K562 (cell line): ENCODE results near the gene ASB11. TPM values are rescaled to one million over a fixed set of nuclear protein-coding genes. Genes with fewer than 3 reads are reported as not detected.

ENCODE experiments used
- ATAC-seq: fragments of 200-7000 bp; cut with Tn5 transposase; 3 replicates; pipeline ENCODE4 v1.9.1; 2020; ENCODE audit warnings: moderate library complexity
- BruUV-seq: library from RNA; stranded (reverse); fragments of 400-500 nt; replicated peaks from 2 replicates; lab custom pipeline; 2021; lab: Mats Ljungman, UMichigan
- CTCF ChIA-PET: fragments of 300-600 bp; formaldehyde crosslinking; extraction: SDS; loops from one replicate; lab custom pipeline; 2021; ENCODE audit warnings: low intra/inter-chr PET ratio; lab: Yijun Ruan, JAX
- POLR2A ChIA-PET: fragments of 300-600, 350-650 bp; sonication (Branson Sonifier 250); formaldehyde crosslinking; extraction: SDS; loops from one replicate; lab custom pipeline; 2021; ENCODE audit warnings: antibody characterized with exemption, inconsistent platforms; lab: Yijun Ruan, JAX
- DNase-seq, 4 experiments: peaks; one replicate each; pipeline versions ENCODE4 v3.0.0 to v3.0.0-alpha.2; 2011 to 2018; ENCODE audit warnings: low spot score in 3 of 4, mixed read lengths in 3 of 4; ENCODE audit errors: extremely low read depth in 1 of 4
- FAIRE-seq: peaks from 2 replicates; lab custom pipeline; 2011; peaks lifted over from hg19 to GRCh38; lab: Jason Lieb, UNC
- H2AFZ ChIP-seq: 2 replicates; pipeline ENCODE4 v1.6.0; 2011; ENCODE audit warnings: low read depth, low read length, control low read depth, inconsistent platforms
- H3K27ac ChIP-seq: fragments of 200-600 bp; 3 replicates; pipeline ENCODE4 v1.8.0; 2011; ENCODE audit warnings: low read depth, mild to moderate bottlenecking, control low read depth, inconsistent platforms, low read length, moderate library complexity, mixed read lengths; ENCODE audit errors: extremely low read depth
- H3K27me3 ChIP-seq, 2 experiments: fragments of 300-600 bp in 1 of 2; 2 replicates in 1 of 2; 3 replicates in 1 of 2; pipeline versions ENCODE4 v1.6.0 to v1.8.0; 2011; ENCODE audit warnings: inconsistent platforms in 2 of 2, low read length in 2 of 2, mild to moderate bottlenecking in 1 of 2, mixed read lengths in 1 of 2, moderate library complexity in 1 of 2; ENCODE audit not compliant: control insufficient read depth in 2 of 2, insufficient read depth in 2 of 2
- H3K36me3 ChIP-seq: fragments of 300-600 bp; 3 replicates; pipeline ENCODE4 v1.8.0; 2011; ENCODE audit warnings: mild to moderate bottlenecking, low read length, inconsistent platforms; ENCODE audit not compliant: control insufficient read depth, insufficient read depth
- H3K4me1 ChIP-seq, 2 experiments: fragments of 200-600 bp in 1 of 2; replicated peaks in 1 of 2; 2 replicates in 1 of 2; 3 replicates in 1 of 2; pipeline versions ENCODE4 v1.5.1 to v1.8.0; 2011; ENCODE audit warnings: inconsistent platforms in 2 of 2, low read length in 2 of 2, mild to moderate bottlenecking in 1 of 2, mixed read lengths in 1 of 2, moderate library complexity in 1 of 2; ENCODE audit not compliant: control insufficient read depth in 2 of 2, insufficient read depth in 2 of 2
- H3K4me2 ChIP-seq: 2 replicates; pipeline ENCODE4 v1.6.1; 2011; ENCODE audit warnings: low read length, control low read depth, inconsistent platforms, mixed read lengths; ENCODE audit not compliant: insufficient read depth
- H3K4me3 ChIP-seq: fragments of 200-600 bp; sonication (generic), shearing (Covaris generic); 2 replicates; pipeline ENCODE4 v1.5.1; 2016; ENCODE audit warnings: control low read depth, inconsistent platforms
- H3K79me2 ChIP-seq: fragments of 200-600 bp; 3 replicates; pipeline ENCODE4 v1.8.0; 2011; ENCODE audit warnings: low read length, inconsistent platforms; ENCODE audit not compliant: control insufficient read depth, insufficient read depth
- H3K9ac ChIP-seq, 2 experiments: 2 replicates each; pipeline versions ENCODE4 v1.6.0 to v1.6.1; 2011; ENCODE audit warnings: low read depth in 2 of 2, low read length in 2 of 2, control low read depth in 1 of 2, inconsistent platforms in 1 of 2, mild to moderate bottlenecking in 1 of 2, mixed read lengths in 1 of 2; ENCODE audit not compliant: insufficient read depth in 1 of 2
- H3K9me1 ChIP-seq: one replicate; pipeline ENCODE4 v1.6.0; 2011; ENCODE audit warnings: inconsistent platforms, mild to moderate bottlenecking, low read length, moderate library complexity; ENCODE audit not compliant: control insufficient read depth, insufficient read depth
- H3K9me3 ChIP-seq: replicated peaks from 2 replicates; pipeline ENCODE4 v1.5.1; 2011; ENCODE audit warnings: low read depth, low read length, inconsistent platforms; ENCODE audit not compliant: control insufficient read depth, insufficient read depth
- H4K20me1 ChIP-seq: replicated peaks from 2 replicates; pipeline ENCODE4 v1.6.1; 2011; ENCODE audit warnings: low read length, inconsistent platforms, mixed read lengths; ENCODE audit not compliant: control insufficient read depth, insufficient read depth
- ATF7 ChIP-seq: fragments of 450-650 bp; IDR thresholded peaks from 2 replicates; pipeline ENCODE4 v1.7.1; 2014; ENCODE audit warnings: mild to moderate bottlenecking, moderate library complexity
- BHLHE40 ChIP-seq: IDR thresholded peaks from 2 replicates; pipeline ENCODE4 v1.6.1; 2011; ENCODE audit warnings: low read length, improper control_type of control experiment
- BRF1 ChIP-seq: IDR thresholded peaks from 3 replicates; pipeline ENCODE4 v1.6.1; 2011; ENCODE audit warnings: borderline replicate concordance, mild to moderate bottlenecking; ENCODE audit not compliant: insufficient read length; ENCODE audit errors: extremely low read depth
- HSF4 ChIP-seq: fragments of 250-450 bp; sonication (Bioruptor Pico); IDR thresholded peaks from 2 replicates; pipeline ENCODE4 v2.1.2; 2022; ENCODE audit warnings: mild to moderate bottlenecking, moderate library complexity, borderline replicate concordance
- ILF3 ChIP-seq: fragments of 450-650 bp; IDR thresholded peaks from 2 replicates; pipeline ENCODE4 v1.6.1; 2018; ENCODE audit warnings: antibody characterized with exemption, mild to moderate bottlenecking, moderate library complexity, borderline replicate concordance
- MCM2 ChIP-seq: fragments of 450-650 bp; IDR thresholded peaks from 2 replicates; pipeline ENCODE4 v1.6.1; 2017; ENCODE audit warnings: low read depth, mild to moderate bottlenecking
- MTA1 ChIP-seq: fragments of 450-650 bp; IDR thresholded peaks from 2 replicates; pipeline ENCODE4 v1.6.1; 2017; ENCODE audit warnings: borderline replicate concordance
- NBN ChIP-seq: fragments of 450-650 bp; IDR thresholded peaks from 2 replicates; pipeline ENCODE4 v1.6.1; 2016; ENCODE audit warnings: low read depth, mild to moderate bottlenecking
- PHF8 ChIP-seq: fragments of 200-600 bp; sonication (generic); IDR thresholded peaks from 2 replicates; pipeline ENCODE4 v1.6.1; 2012; ENCODE audit warnings: mixed run types, mild to moderate bottlenecking, inconsistent platforms, low read length, moderate library complexity, borderline replicate concordance
- POLR2A ChIP-seq: fragments of 450-650 bp; conservative IDR thresholded peaks from 2 replicates; pipeline ENCODE4 v1.6.1; 2016
- SMAD1 ChIP-seq: fragments of 150-350 bp; IDR thresholded peaks from 2 replicates; pipeline ENCODE4 v1.6.1; 2014; ENCODE audit warnings: low read length, low read depth; ENCODE audit not compliant: partially characterized antibody
- SP2 ChIP-seq: IDR thresholded peaks from 2 replicates; pipeline ENCODE4 v1.6.1; 2011; ENCODE audit warnings: mild to moderate bottlenecking, low read depth, low read length, moderate library complexity; ENCODE audit not compliant: poor library complexity, severe bottlenecking; ENCODE audit errors: extremely low read depth
- TOE1 ChIP-seq, 2 experiments: fragments of 450-650 bp in 1 of 2; sonication (generic) in 1 of 2; formaldehyde crosslinking in 1 of 2; IDR thresholded peaks; 2 replicates each; pipeline versions ENCODE4 v1.7.1 to v1.8.0; 2016 to 2022; ENCODE audit warnings: borderline replicate concordance in 2 of 2, mild to moderate bottlenecking in 2 of 2, antibody characterized with exemption in 1 of 2, inconsistent platforms in 1 of 2, low read depth in 1 of 2, missing genetic modification reagents in 1 of 2, moderate library complexity in 1 of 2
- ZFPM2 ChIP-seq: fragments of 250-450 bp; sonication (Bioruptor Pico); IDR thresholded peaks from 2 replicates; pipeline ENCODE4 v1.5.1; 2022; ENCODE audit warnings: mild to moderate bottlenecking
- WGBS: fragments of 100-300 bp; shearing (Covaris generic); methylation state at CpG from one replicate; pipeline ENCODE4 v1.1.6; 2016; ENCODE audit warnings: low coverage, mixed read lengths; ENCODE audit not compliant: insufficient coverage; ENCODE audit errors: missing lambda C conversion rate; 5-methylcytosine and 5-hydroxymethylcytosine counted together
- in situ Hi-C: fragments of 300-500 bp; cut with MboI; formaldehyde crosslinking; loops from 4 replicates; pipeline ENCODE4 v1.15.0; 2018; ENCODE audit warnings: inconsistent platforms, mixed read lengths
- intact Hi-C: fragments of 100-400 bp; cut with micrococcal nuclease; formaldehyde crosslinking; loops from 2 replicates; pipeline ENCODE4 v1.14.2; 2022
- polyA plus RNA-seq, 8 experiments: library from polyadenylated mRNA; depleted of rRNA in 4 of 8; stranded (reverse) in 5 of 8; unstranded in 3 of 8; fragments of >200 nt; fragmentation: Nextera tagmentation in 2 of 8; fragmentation: Illumina TruSeq in 1 of 8; extraction: Ambion mirVana in 2 of 8; extraction: Trizol in 1 of 8; gene quantifications; 2 replicates each; pipeline versions ENCODE4 v1.2.1 to v1.2.3, GENCODE V29; 2011 to 2014; ENCODE audit warnings: inconsistent platforms in 1 of 8, missing spikeins in 1 of 8
- total RNA-seq, 7 experiments: library from RNA; depleted of rRNA in 6 of 7; stranded (reverse); fragments of >200 nt in 6 of 7; fragmentation: Illumina TruSeq in 2 of 7; extraction: Trizol in 2 of 7; gene quantifications; 2 replicates each; pipeline versions ENCODE4 v1.2.1 to v1.2.3, GENCODE V29; 2011 to 2021; ENCODE audit warnings: low replicate concordance in 1 of 7
- TF ChIP-seq, protein P1 (sequence below): fragments of 250-450 bp; sonication (Bioruptor Pico); IDR thresholded peaks from 2 replicates; pipeline ENCODE4 v1.4.0; 2020
- TF ChIP-seq, protein P2 (sequence below): sonication (generic); formaldehyde crosslinking; IDR thresholded peaks from 2 replicates; pipeline ENCODE4 v1.8.1; 2022; ENCODE audit warnings: missing genetic modification reagents
- TF ChIP-seq, protein P3 (sequence below): IDR thresholded peaks from 2 replicates; pipeline ENCODE4 v1.6.1; 2014; ENCODE audit warnings: antibody characterized with exemption
- TF ChIP-seq, protein P4 (sequence below): IDR thresholded peaks from 2 replicates; pipeline ENCODE4 v1.6.1; 2011; ENCODE audit warnings: borderline replicate concordance, low read depth, mild to moderate bottlenecking, moderate library complexity, low read length; ENCODE audit not compliant: insufficient read depth, poor library complexity, severe bottlenecking

The ASB11 gene
- total and polyA plus RNA-seq, 9 of the 15 experiments (the other 6 are each of a cell fraction or from before 2014, with no cell fraction given) = not detected

DNA sequence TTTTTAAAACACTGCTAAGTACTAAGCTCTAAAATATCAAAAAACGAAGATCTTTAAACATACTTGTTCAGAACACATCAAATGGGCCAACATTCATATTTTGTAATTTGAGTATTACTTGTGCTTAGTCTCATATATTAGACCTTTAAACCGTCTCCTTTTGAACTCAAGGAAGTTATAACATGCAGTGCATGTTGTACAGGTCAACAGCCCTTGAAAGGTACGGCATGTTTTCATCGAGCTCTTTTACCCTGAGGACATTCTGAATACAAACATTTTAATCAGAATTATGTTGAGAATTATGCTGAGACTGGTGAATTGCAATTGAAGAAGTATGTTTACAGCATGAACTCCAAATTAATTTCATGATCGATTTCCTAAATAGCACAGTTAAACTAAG lies 7.0 kb upstream of the ASB11 start:
- H3K27me3 ChIP-seq = no peaks in the 10 kb centered on the region
- peaks cover 48% of the 10 kb centered on the region for H3K36me3 ChIP-seq
- ATAC-seq (no peak), FAIRE-seq (no peak), DNase-seq (no peak)
- ChIA-PET CTCF (no interaction called here), POLR2A (interaction anchor here (0.6 kb wide), 1 partner anchor 21 kb away, joined by 3 read pairs; no protein-coding TSS in a partner anchor)
- intact Hi-C loops (no loop called here), in situ Hi-C loops (no loop called here)
- 88% methylated on average over 5 of the region's 5 CpGs for WGBS
- H3K9me1 ChIP-seq = no peaks in the 10 kb centered on the region
- H4K20me1 ChIP-seq = no peaks in the 10 kb centered on the region
- H3K4me1 ChIP-seq = no peaks in the 10 kb centered on the region
- H3K9ac ChIP-seq = no peak overlapping the region
- BruUV-seq = no TSS peak
- H3K4me2 ChIP-seq = no peak overlapping the region
- H3K4me3 ChIP-seq = no peak overlapping the region
- no peaks in the 10 kb centered on the region for H3K9me3 ChIP-seq
- H3K79me2 ChIP-seq = no peaks in the 10 kb centered on the region
- no peak overlapping the region for H3K27ac ChIP-seq
- H2AFZ ChIP-seq = no peak overlapping the region
- TF ChIP-seq PHF8 (no peak), ZFPM2 (no peak), BHLHE40 (no peak), TOE1 (IDR thresholded peaks at IDR 0.05; ENCODE audit: borderline replicate concordance) (no peak), TOE1 (CRISPR knock-in tag; IDR thresholded peaks at IDR 0.05; ENCODE audit: borderline replicate concordance, low read depth) (no peak), MCM2 (no peak), MTA1 (no peak), HSF4 (CRISPR knock-in tag) (no peak), ATF7 (no peak), ILF3 (no peak), POLR2A (no peak), SP2 (no peak), BRF1 (no peak), NBN (no peak), SMAD1 (no peak)
- TF ChIP-seq, protein P1, sequence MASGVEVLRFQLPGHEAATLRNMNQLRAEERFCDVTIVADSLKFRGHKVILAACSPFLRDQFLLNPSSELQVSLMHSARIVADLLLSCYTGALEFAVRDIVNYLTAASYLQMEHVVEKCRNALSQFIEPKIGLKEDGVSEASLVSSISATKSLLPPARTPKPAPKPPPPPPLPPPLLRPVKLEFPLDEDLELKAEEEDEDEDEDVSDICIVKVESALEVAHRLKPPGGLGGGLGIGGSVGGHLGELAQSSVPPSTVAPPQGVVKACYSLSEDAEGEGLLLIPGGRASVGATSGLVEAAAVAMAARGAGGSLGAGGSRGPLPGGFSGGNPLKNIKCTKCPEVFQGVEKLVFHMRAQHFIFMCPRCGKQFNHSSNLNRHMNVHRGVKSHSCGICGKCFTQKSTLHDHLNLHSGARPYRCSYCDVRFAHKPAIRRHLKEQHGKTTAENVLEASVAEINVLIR (CRISPR knock-in tag) = no peak
- TF ChIP-seq, protein P2, sequence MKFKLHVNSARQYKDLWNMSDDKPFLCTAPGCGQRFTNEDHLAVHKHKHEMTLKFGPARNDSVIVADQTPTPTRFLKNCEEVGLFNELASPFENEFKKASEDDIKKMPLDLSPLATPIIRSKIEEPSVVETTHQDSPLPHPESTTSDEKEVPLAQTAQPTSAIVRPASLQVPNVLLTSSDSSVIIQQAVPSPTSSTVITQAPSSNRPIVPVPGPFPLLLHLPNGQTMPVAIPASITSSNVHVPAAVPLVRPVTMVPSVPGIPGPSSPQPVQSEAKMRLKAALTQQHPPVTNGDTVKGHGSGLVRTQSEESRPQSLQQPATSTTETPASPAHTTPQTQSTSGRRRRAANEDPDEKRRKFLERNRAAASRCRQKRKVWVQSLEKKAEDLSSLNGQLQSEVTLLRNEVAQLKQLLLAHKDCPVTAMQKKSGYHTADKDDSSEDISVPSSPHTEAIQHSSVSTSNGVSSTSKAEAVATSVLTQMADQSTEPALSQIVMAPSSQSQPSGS (CRISPR knock-in tag) = no peak
- TF ChIP-seq, protein P3, sequence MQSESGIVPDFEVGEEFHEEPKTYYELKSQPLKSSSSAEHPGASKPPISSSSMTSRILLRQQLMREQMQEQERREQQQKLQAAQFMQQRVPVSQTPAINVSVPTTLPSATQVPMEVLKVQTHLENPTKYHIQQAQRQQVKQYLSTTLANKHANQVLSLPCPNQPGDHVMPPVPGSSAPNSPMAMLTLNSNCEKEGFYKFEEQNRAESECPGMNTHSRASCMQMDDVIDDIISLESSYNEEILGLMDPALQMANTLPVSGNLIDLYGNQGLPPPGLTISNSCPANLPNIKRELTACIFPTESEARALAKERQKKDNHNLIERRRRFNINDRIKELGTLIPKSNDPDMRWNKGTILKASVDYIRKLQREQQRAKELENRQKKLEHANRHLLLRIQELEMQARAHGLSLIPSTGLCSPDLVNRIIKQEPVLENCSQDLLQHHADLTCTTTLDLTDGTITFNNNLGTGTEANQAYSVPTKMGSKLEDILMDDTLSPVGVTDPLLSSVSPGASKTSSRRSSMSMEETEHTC = no peak
- TF ChIP-seq, protein P4, sequence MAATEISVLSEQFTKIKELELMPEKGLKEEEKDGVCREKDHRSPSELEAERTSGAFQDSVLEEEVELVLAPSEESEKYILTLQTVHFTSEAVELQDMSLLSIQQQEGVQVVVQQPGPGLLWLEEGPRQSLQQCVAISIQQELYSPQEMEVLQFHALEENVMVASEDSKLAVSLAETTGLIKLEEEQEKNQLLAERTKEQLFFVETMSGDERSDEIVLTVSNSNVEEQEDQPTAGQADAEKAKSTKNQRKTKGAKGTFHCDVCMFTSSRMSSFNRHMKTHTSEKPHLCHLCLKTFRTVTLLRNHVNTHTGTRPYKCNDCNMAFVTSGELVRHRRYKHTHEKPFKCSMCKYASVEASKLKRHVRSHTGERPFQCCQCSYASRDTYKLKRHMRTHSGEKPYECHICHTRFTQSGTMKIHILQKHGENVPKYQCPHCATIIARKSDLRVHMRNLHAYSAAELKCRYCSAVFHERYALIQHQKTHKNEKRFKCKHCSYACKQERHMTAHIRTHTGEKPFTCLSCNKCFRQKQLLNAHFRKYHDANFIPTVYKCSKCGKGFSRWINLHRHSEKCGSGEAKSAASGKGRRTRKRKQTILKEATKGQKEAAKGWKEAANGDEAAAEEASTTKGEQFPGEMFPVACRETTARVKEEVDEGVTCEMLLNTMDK = no peak
